ENCODE measurements around the gene CHKA.

CHKA gene

GRCh38 chr11:68077617-68078582 is 43.3 kb downstream of the CHKA start:
- H3K9ac ChIP-seq (ENCODE audit: insufficient read length, low read depth), result no peak overlapping the region
- no peaks in the 10 kb centered on the region for H3K4me1 ChIP-seq (ENCODE audit: insufficient read depth, insufficient read length)
- TF ChIP-seq ZNF274 (IDR thresholded peaks at IDR 0.05; ENCODE audit: low read depth, low read length) (no peak), SUZ12 (IDR thresholded peaks at IDR 0.05; ENCODE audit: extremely low read depth, insufficient read depth, insufficient read length) (no peak), YY1 (IDR thresholded peaks at IDR 0.05; ENCODE audit: insufficient read depth, insufficient read length) (no peak)
- H3K9me3 ChIP-seq (ENCODE audit: insufficient read depth, low read length), result no peaks in the 10 kb centered on the region
- peaks cover 54% of the 10 kb centered on the region for H3K36me3 ChIP-seq (ENCODE audit: insufficient read depth, insufficient read length, low read length)
- no peak for DNase-seq (ENCODE audit: low read depth, low spot score)
- H3K27me3 ChIP-seq (ENCODE audit: insufficient read depth, insufficient read length), result no peaks in the 10 kb centered on the region
- no peak overlapping the region for H3K4me3 ChIP-seq (ENCODE audit: insufficient read length, low read depth)

DNA sequence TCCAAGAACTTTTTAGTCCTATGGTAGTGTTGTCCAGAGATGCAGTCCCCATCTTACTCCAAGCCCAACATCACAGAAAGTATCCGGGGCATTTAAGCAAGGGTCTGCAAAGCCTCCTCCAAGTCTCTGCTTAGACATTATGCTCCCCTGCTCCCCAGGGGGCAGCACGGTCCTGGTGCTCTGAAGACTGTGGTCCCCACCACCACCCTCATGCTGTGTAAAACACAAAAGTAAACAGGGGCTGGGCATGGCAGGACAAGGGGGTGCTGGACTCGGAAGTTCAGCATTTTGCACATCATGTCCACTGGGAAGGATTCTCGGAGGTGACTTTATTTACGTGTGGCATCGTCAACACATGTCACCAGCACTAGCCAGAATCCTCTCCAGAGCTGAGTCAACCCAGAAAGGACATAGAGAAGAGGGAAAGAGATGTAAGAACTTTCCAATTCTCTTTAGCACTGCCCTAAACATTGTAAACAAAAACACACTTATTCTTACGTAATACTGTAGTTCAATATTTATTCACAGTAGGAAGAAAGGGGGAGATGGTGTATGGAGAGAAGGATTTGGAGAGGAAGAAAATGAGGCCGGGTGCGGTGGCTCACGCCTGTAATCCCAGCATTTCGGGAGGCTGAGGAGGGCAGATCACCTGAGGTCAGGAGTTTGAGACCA is 44.7 kb downstream of the CHKA start:
- H3K4me3 ChIP-seq (ENCODE audit: insufficient read length, low read depth), result no peak overlapping the region
- TF ChIP-seq SUZ12 (IDR thresholded peaks at IDR 0.05; ENCODE audit: extremely low read depth, insufficient read depth, insufficient read length), result no peak
- TF ChIP-seq ZNF274 (IDR thresholded peaks at IDR 0.05; ENCODE audit: low read depth, low read length), result no peak
- no peak for TF ChIP-seq YY1 (IDR thresholded peaks at IDR 0.05; ENCODE audit: insufficient read depth, insufficient read length)
- H3K27me3 ChIP-seq (ENCODE audit: insufficient read depth, insufficient read length), result no peaks in the 10 kb centered on the region
- H3K9ac ChIP-seq (ENCODE audit: insufficient read length, low read depth), result no peak overlapping the region
- H3K9me3 ChIP-seq (ENCODE audit: insufficient read depth, low read length), result no peaks in the 10 kb centered on the region
- H3K36me3 ChIP-seq (ENCODE audit: insufficient read depth, insufficient read length, low read length), result peaks cover 65% of the 10 kb centered on the region
- no peak for DNase-seq (ENCODE audit: low read depth, low spot score)
- no peaks in the 10 kb centered on the region for H3K4me1 ChIP-seq (ENCODE audit: insufficient read depth, insufficient read length)

DNA sequence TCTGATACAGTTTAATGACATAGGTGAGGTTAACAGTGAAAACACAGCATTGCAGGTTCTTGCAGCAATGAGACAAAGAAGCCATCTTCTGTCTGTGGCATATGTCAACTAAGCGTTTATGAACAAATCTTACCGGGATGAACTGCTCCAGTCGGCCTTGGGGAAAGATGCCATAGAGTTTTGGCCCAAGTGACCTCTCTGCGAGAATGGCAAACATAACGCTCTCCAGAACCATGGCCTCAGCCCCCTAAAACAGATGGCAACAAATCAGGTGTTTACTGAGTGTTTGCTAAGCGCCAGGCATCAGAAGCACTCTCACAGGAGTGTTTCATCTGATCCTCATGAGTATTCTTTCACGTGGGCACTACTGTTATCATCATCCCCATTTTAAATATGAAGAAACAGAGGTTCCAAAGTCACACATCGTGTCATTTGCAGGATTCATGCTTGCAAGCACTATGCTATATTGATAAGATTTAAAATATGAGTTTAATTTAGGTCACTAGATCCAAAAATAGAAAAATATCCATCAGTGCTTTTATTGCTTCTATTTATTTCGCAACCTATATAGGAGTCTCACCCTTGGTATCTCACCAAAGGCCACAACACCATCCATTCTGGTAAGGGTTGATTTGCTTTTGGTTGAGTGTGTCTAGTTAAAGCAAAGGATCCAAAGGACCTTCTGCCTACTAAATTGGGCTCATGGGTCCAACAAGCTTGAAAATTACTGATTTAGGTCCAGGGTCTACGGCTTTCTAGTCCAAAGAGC is 46.4 kb downstream of the CHKA start:
- Histone ChIP-seq H3K9me3 (ENCODE audit: insufficient read depth, low read length) (no peaks in the 10 kb centered on the region), H3K4me3 (ENCODE audit: insufficient read length, low read depth) (no peak overlapping the region), H3K9ac (ENCODE audit: insufficient read length, low read depth) (no peak overlapping the region), H3K4me1 (ENCODE audit: insufficient read depth, insufficient read length) (peaks cover 2% of the 10 kb centered on the region), H3K36me3 (ENCODE audit: insufficient read depth, insufficient read length, low read length) (peaks cover 65% of the 10 kb centered on the region), H3K27me3 (ENCODE audit: insufficient read depth, insufficient read length) (no peaks in the 10 kb centered on the region)
- DNase-seq (ENCODE audit: low read depth, low spot score), result no peak
- TF ChIP-seq ZNF274 (IDR thresholded peaks at IDR 0.05; ENCODE audit: low read depth, low read length) (no peak), YY1 (IDR thresholded peaks at IDR 0.05; ENCODE audit: insufficient read depth, insufficient read length) (no peak), SUZ12 (IDR thresholded peaks at IDR 0.05; ENCODE audit: extremely low read depth, insufficient read depth, insufficient read length) (no peak)

- H3K36me3 ChIP-seq (ENCODE audit: insufficient read depth, insufficient read length, low read length), result peaks cover 84% of the 10 kb centered on the region
- H3K9ac ChIP-seq (ENCODE audit: insufficient read length, low read depth), result no peak overlapping the region
- DNase-seq (ENCODE audit: low read depth, low spot score), result no peak
- H3K27me3 ChIP-seq (ENCODE audit: insufficient read depth, insufficient read length), result no peaks in the 10 kb centered on the region
- no peak overlapping the region for H3K4me3 ChIP-seq (ENCODE audit: insufficient read length, low read depth)
- TF ChIP-seq SUZ12 (IDR thresholded peaks at IDR 0.05; ENCODE audit: extremely low read depth, insufficient read depth, insufficient read length) (no peak), YY1 (IDR thresholded peaks at IDR 0.05; ENCODE audit: insufficient read depth, insufficient read length) (no peak), ZNF274 (IDR thresholded peaks at IDR 0.05; ENCODE audit: low read depth, low read length) (no peak)
- peaks cover 2% of the 10 kb centered on the region for H3K4me1 ChIP-seq (ENCODE audit: insufficient read depth, insufficient read length)
- no peaks in the 10 kb centered on the region for H3K9me3 ChIP-seq (ENCODE audit: insufficient read depth, low read length)
Observed at GRCh38 chr11:68071281-68072048, 49.7 kb downstream of the CHKA start.

- Histone ChIP-seq H3K4me3 (ENCODE audit: insufficient read length, low read depth) (no peak overlapping the region), H3K4me1 (ENCODE audit: insufficient read depth, insufficient read length) (peaks cover 2% of the 10 kb centered on the region), H3K27me3 (ENCODE audit: insufficient read depth, insufficient read length) (no peaks in the 10 kb centered on the region), H3K9me3 (ENCODE audit: insufficient read depth, low read length) (no peaks in the 10 kb centered on the region), H3K36me3 (ENCODE audit: insufficient read depth, insufficient read length, low read length) (peaks cover 95% of the 10 kb centered on the region), H3K9ac (ENCODE audit: insufficient read length, low read depth) (no peak overlapping the region)
- DNase-seq (ENCODE audit: low read depth, low spot score), result no peak
- TF ChIP-seq SUZ12 (IDR thresholded peaks at IDR 0.05; ENCODE audit: extremely low read depth, insufficient read depth, insufficient read length), result no peak
- TF ChIP-seq ZNF274 (IDR thresholded peaks at IDR 0.05; ENCODE audit: low read depth, low read length), result no peak
- TF ChIP-seq YY1 (IDR thresholded peaks at IDR 0.05; ENCODE audit: insufficient read depth, insufficient read length), result no peak
Observed at GRCh38 chr11:68067991-68068390, 53.2 kb downstream of the CHKA start.

GRCh38 chr11:68066742-68067141 is 54.4 kb downstream of the CHKA start:
- H3K9me3 ChIP-seq (ENCODE audit: insufficient read depth, low read length), result no peaks in the 10 kb centered on the region
- no peak overlapping the region for H3K9ac ChIP-seq (ENCODE audit: insufficient read length, low read depth)
- H3K4me3 ChIP-seq (ENCODE audit: insufficient read length, low read depth), result no peak overlapping the region
- DNase-seq (ENCODE audit: low read depth, low spot score), result no peak
- H3K27me3 ChIP-seq (ENCODE audit: insufficient read depth, insufficient read length), result no peaks in the 10 kb centered on the region
- H3K36me3 ChIP-seq (ENCODE audit: insufficient read depth, insufficient read length, low read length), result peaks cover 95% of the 10 kb centered on the region
- TF ChIP-seq SUZ12 (IDR thresholded peaks at IDR 0.05; ENCODE audit: extremely low read depth, insufficient read depth, insufficient read length) (no peak), YY1 (IDR thresholded peaks at IDR 0.05; ENCODE audit: insufficient read depth, insufficient read length) (no peak), ZNF274 (IDR thresholded peaks at IDR 0.05; ENCODE audit: low read depth, low read length) (no peak)
- H3K4me1 ChIP-seq (ENCODE audit: insufficient read depth, insufficient read length), result peaks cover 2% of the 10 kb centered on the region
